Neural cell (in vitro differentiated cells): ENCODE results near the gene STPG2.

Source experiments
- CTCF ChIP-seq: fragments of 450-650 bp; IDR thresholded peaks from 2 replicates; pipeline ENCODE4 v1.5.1; 2014; ENCODE audit warnings: antibody characterized with exemption, mild to moderate bottlenecking, moderate library complexity; ENCODE audit not compliant: poor library complexity, severe bottlenecking
- EP300 ChIP-seq: fragments of 450-650 bp; conservative IDR thresholded peaks from 2 replicates; pipeline ENCODE4 v1.6.1; 2014; ENCODE audit warnings: antibody characterized with exemption, mild to moderate bottlenecking, moderate library complexity; ENCODE audit not compliant: poor library complexity, severe bottlenecking
- MXI1 ChIP-seq: fragments of 450-650 bp; conservative IDR thresholded peaks from 2 replicates; pipeline ENCODE4 v1.6.1; 2014; ENCODE audit warnings: antibody characterized with exemption, mild to moderate bottlenecking; ENCODE audit not compliant: poor library complexity, severe bottlenecking
- POLR2AphosphoS5 ChIP-seq: IDR thresholded peaks from 2 replicates; pipeline ENCODE4 v1.6.1; 2012

DNA sequence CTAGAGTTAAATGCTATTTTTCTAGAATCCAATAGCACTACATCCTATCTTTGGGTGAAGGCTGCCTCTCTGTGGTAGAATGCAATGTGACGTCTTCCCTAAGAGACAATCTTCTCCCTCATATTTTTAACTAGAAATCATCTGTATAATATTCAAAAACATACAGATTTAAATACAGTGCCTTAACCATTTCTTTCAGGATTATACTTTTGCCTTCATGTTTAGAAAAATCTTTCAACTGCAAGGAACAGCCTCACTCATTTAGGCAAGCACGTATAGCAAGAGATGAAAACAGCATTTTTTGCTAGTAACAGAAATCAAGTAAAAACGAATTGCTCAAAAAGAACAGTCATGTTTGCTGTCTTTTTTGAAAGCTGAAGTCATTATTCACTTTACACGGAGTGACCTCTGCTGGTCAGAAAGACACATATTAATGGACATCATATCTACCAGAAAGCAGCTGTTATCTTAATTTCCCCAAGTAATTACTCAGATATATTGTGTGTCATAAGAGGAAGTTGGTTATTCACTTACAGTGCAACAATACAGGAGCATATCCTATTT, 422.3 kb downstream of the STPG2 start:
- TF ChIP-seq POLR2AphosphoS5 (no peak), CTCF (peak; percentile 90), MXI1 (no peak), EP300 (no peak)
